ENCODE results near the gene CARHSP1. TPM values are rescaled to one million over a fixed set of nuclear protein-coding genes. Genes with fewer than 3 reads are reported as not detected.

CARHSP1 gene
- total and polyA plus RNA-seq, 9 of the 15 experiments (the other 6 are each of a cell fraction or from before 2014, with no cell fraction given), result 5.8 to 114 (median 41.1) TPM

- TF ChIP-seq ZFP91 (CRISPR knock-in tag; IDR thresholded peaks at IDR 0.05) (no peak), CREB1 (IDR thresholded peaks at IDR 0.05) (no peak), CREB1 (CRISPR knock-in tag; IDR thresholded peaks at IDR 0.05) (no peak), ATF2 (CRISPR knock-in tag; IDR thresholded peaks at IDR 0.05) (no peak), DIDO1 (tag; IDR thresholded peaks at IDR 0.05; ENCODE audit: low read depth) (no peak), NFIX (CRISPR knock-in tag; IDR thresholded peaks at IDR 0.05; ENCODE audit: low read depth) (no peak), ZNF586 (CRISPR knock-in tag; conservative IDR thresholded peaks at IDR 0.05) (no peak), ETS1 (conservative IDR thresholded peaks at IDR 0.05; ENCODE audit: control insufficient read depth, low read depth, low read length) (peak; percentile 61; the same call in 1 of the 2 replicates), FOXK1 (CRISPR knock-in tag; IDR thresholded peaks at IDR 0.05; ENCODE audit: borderline replicate concordance) (no peak), SRSF1 (IDR thresholded peaks at IDR 0.05; ENCODE audit: low read depth, low read length) (no peak), CHD1 (IDR thresholded peaks at IDR 0.05; ENCODE audit: low read length) (no peak), MCM3 (IDR thresholded peaks at IDR 0.05) (no peak), GATAD2A (IDR thresholded peaks at IDR 0.05) (no peak), NCOA2 (IDR thresholded peaks at IDR 0.05; ENCODE audit: partially characterized antibody in 2 of 2) (no peak), DLX4 (CRISPR knock-in tag; IDR thresholded peaks at IDR 0.05) (no peak), CBX2 (IDR thresholded peaks at IDR 0.05; ENCODE audit: insufficient read depth, low read length, poor library complexity, severe bottlenecking) (no peak), ZNF184 (CRISPR knock-in tag; IDR thresholded peaks at IDR 0.05) (no peak), ZNF253 (CRISPR knock-in tag; conservative IDR thresholded peaks at IDR 0.05) (no peak), ARID4B (CRISPR knock-in tag; IDR thresholded peaks at IDR 0.05) (peak; percentile 36; the same call in 1 of the 2 replicates)
These were observed at the start of gene CARHSP1 (continued) for GRCh38 chr16:8868416-8869211.

Data from K562 (cell line).